Bone marrow (tissue), 2 donors: ENCODE measurements around the gene RARRES2.
"Not testable (repeated sequence)": the region's sequence is repeated elsewhere in the genome, so short reads cannot be mapped to it uniquely, and the experiment has no call there.

Source experiments
- DNase-seq, 2 donors: peaks; one replicate each; lab custom pipeline; 2025; lab: John Stamatoyannopoulos, UW

Gene RARRES2

DNA sequence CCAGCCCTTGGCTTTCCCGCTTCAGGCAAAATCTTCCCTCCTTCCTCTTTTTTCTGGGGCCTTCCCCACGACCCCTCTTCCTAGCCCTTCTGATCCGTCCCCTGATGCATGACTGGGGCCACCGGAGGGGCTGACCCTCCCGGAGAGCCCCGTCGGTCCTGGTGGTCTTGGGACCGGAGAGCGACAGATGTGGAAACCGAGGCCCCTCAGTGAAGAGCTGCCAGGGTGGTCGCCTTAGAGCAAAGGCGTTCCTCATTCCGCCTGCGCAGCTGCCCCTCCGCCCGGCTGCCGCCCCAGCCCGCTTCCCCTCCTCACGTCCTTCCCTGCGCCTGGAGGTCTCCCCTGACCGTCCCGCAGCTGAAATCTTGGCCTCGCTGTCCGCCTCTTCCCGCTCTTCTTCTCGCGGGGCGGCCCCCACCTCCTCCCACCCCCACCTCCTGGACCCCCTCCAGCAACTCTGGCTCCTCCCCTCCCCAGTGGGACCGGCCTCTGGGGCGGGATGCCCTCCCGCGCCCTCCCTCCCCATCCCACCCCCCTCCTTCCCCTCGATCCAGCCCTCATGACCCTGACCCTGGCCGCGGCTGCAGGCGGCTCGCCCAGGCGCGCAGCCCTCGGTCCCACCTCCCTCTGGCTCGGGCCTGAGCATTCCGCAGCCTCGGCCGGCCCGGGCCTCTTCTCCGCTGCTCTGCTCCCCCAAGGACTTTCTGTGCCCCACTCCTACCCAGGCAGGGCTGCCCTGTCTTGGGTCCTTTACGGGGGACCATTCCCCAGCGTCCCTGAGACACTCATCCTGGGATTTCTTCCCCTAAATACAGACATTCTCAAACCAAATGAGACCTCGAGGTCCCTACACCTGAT, at the start of gene RARRES2:
Gene RARRES2 (minus strand): TSS at position 367 of the 858 bp plus-strand sequence. CDS start 1,020 bp downstream, outside the sequence.
- DNase-seq, result no peak

- no peak for DNase-seq
Observed at GRCh38 chr7:150390205-150390604, 48.8 kb upstream of the RARRES2 start.

GRCh38 chr7:150389532-150389816, 48.0 kb upstream of the RARRES2 start:
- DNase-seq, result no peak

- peak in 1 of 2 donors; percentile 30 for DNase-seq
Observed at GRCh38 chr7:150388709-150389531, 47.5 kb upstream of the RARRES2 start.

- no peak for DNase-seq
Observed at GRCh38 chr7:150388306-150388705, 46.9 kb upstream of the RARRES2 start.

- DNase-seq, result not testable (repeated sequence)
Observed at GRCh38 chr7:150385884-150386283, 44.5 kb upstream of the RARRES2 start.

- DNase-seq, result no peak
Observed at GRCh38 chr7:150385302-150385723, 43.9 kb upstream of the RARRES2 start.

DNA sequence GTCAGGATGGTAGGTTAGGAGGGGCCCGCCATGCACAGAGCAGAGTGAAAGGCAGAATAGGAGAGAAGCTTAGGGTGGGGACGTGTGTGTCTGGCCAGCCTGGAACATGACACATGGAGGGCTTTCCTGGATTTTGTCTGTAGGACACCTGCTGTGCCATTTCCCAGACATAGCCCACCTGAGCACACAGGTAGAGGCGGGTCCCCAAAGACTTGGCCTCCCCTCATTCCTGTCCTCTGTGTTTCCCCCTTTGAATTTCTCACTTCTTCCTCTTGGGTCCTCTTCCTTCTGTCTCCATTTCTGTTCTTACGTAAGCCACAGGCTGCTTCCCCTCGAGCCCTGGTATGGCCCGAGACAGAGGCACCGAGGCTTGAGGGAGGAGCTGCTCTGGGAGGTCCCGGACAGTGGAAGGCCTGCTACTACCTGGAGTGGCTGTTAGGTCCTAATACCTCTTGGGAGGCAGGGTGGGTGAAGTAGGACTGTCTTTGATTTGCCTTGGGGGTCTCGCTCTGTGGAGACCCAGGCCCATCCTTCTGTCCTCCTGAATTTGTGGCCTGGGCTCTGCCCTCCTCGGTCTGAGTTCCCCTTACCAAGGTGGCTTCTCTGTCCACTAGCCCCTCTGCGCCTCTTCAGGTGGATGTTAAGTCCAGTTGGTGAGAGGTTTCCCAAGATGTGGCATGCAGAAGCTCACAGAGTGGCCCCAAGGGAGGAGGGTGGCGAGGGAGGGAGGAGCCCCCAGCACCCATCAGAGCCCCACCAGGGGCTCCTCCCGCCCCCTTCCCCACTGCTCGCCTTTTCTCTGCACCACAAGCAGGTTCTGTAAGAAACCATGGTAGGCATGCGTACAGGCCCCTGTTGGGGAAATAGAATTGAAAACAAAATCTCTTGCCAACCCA, 43.2 kb upstream of the RARRES2 start:
- no peak for DNase-seq

DNA sequence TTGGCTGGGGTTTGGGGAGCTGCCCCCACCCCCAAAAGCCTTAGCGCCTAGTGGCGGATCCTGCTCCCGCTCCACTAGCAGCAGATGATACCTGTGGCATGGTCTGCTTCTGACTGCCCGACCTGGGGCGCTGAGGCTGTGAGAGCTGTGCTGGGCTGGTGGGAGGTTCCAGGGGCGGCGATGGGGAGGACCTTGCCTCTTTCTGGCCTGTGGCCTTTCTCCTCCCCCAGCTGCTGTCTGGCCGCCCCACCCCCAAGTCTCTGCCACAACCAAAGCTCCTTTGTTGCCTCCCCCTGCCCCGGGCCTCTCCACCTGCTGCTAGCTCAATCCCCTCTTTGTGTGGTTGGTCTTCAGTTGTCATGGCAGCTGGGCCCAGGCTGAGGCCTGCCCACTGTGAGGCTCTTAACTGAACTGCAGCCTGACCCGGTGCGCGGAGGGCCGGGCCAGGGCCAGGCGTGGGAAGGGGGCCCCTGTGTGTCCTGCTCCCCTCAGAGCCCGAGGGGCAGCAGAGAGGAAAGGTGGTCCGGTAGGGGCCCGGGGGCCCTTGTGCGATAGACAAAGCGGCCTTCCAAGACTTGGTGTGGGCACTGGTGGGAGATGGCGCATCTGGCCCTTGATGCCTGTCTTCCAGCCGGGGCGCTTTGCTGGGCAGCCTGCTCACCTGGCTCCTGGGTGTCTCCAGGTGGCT, 42.4 kb upstream of the RARRES2 start:
- DNase-seq, result no peak

DNA sequence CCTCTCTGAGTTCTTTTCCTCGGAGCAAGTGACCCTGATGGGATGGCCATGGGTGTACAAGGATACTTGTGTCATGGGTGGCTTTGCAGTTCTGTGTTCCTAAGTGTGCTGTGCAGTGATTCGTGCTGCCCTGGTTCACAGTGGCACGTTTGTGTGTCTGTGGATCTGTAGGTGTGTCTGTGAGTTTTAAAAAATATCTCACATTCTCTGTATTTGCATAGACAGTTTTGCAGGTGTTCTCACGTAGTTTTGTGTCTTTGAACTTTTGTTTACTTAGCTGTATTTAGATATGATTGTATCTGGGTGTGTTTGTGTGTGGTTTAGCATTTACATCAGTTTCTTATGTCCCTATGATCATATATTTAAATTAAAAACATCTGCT, 41.4 kb upstream of the RARRES2 start:
- no peak for DNase-seq

GRCh38 chr7:150382123-150382843, 40.9 kb upstream of the RARRES2 start:
- no peak for DNase-seq

GRCh38 chr7:150381785-150382122, 40.3 kb upstream of the RARRES2 start:
- no peak for DNase-seq

GRCh38 chr7:150381096-150381495, 39.7 kb upstream of the RARRES2 start:
- DNase-seq, result no peak

DNA sequence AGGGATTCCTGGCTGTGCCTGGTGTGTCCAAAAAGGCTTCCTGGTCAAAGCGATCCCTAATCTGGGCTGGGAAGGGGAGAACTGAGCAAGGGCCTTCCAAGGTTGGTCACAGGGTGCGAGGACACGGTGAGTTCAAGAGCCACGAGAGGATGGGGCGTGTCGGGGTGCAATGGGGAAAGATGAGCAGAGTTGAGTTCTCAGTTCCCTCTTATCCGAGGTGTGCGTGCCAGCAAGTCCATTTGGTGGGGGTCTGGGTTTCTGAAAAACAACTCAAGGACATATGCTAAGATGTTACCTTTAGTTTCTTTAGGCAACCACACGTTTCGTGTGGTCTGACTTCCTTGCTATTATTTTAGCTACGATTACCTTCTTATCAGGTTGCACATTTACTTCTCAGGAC, 39.0 kb upstream of the RARRES2 start:
- no peak for DNase-seq

- DNase-seq, result no peak
Observed at GRCh38 chr7:150379441-150380379, 38.3 kb upstream of the RARRES2 start.

- peak; percentile 71 to 88 for DNase-seq
Observed at GRCh38 chr7:150378853-150379440, 37.5 kb upstream of the RARRES2 start, which contains the start of gene ZNF775. TSS of gene ZNF775 (plus strand) at chr7:150379330. CDS start at chr7:150388471, 9,141 bp downstream.

GRCh38 chr7:150378115-150378852, 36.9 kb upstream of the RARRES2 start:
- peak; percentile 18 to 43 for DNase-seq

- no peak for DNase-seq
Observed at GRCh38 chr7:150377635-150378034, 36.2 kb upstream of the RARRES2 start.

DNA sequence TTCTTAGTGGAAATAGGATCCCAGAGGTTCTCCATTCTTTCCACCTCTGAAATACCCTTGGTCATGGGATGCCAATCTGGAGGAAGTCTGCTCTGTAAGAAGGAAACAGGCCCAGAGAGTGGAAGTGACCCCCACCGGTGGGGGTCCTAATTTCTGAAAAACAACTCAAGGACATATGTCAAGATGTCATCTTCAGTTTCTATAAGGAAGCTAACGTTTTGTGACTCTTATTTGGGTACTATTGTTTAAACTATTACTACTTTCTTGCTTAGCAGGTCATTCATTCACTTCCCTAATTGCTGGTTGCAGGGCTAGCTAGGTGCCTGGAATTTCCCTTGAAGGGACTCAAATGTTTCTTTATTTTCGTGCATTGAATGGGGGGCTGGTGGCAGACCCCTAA, 35.8 kb upstream of the RARRES2 start:
- peak in 1 of 2 donors; percentile 7 for DNase-seq
